AG09319 (cell line): ENCODE data around the gene PTEN.

ENCODE experiments used
- DNase-seq: peaks from one replicate; pipeline ENCODE4 v3.0.0-alpha.2; 2010; ENCODE audit warnings: low read depth; ENCODE audit errors: extremely low read depth
- CTCF ChIP-seq: IDR thresholded peaks from 2 replicates; pipeline ENCODE4 v1.5.1; 2011; ENCODE audit warnings: low read depth, mild to moderate bottlenecking, inconsistent platforms, low read length, moderate library complexity

PTEN gene

DNA sequence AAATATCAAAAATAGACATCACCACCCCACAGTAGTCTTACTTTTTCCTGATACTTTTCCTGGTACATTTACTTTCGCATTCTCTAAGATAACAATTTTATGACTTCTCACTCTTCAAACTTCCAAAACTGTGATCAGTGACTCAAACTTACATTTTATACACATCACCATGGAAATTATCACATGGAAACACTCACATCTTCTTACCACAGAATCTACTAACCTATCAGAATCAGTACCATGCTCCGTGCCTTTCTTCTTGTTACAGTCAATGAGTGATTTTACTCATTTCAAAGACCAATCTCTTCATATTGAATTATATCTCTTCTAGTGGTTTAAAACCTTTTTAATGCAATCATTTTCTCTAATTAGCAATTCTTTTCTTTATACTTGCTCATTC is 120.3 kb downstream of the PTEN start:
- no peak for TF ChIP-seq CTCF
- no peak for DNase-seq

DNA sequence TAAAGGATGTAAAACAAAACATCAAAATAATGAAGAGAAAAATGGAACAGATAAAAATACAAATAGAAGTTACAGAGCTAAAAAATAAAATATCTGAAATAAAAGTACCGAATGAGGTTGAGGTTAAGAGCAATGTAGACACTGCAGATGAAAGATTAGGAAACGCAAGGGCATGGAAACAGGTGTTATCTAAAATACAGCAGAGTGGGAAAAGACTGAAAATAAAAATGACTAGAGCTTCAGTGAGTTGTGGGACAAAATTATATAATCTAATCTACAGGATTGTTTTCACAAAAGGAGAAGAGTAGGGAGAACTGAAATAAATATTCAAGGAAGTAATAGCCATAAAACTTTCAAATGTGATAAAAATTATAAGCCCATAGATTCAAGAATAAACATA is 123.8 kb downstream of the PTEN start:
- no peak for DNase-seq
- no peak for TF ChIP-seq CTCF

DNA sequence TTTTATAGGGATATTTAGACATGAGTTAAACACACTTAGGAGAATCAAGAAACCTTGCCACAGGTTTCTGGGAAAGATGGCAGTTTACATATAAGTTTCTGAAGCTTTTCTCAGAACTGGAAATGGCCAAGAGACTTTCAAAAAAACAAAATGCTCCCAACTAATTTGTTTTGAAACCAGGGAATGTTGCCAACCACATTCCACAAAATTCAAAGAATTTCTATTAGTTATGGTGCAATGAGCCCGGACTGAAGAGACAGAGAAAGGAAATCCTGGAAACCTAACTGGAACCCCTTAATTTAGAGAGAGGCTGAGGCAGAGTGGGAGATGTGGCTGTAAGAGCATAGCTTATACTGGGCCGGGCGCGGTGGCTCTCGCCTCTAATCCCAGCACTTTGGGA is 128.5 kb downstream of the PTEN start:
- DNase-seq, result no peak
- no peak for TF ChIP-seq CTCF

- DNase-seq, result no peak
- no peak for TF ChIP-seq CTCF
Observed at GRCh38 chr10:88004451-88004850, 141.0 kb downstream of the PTEN start.

DNA sequence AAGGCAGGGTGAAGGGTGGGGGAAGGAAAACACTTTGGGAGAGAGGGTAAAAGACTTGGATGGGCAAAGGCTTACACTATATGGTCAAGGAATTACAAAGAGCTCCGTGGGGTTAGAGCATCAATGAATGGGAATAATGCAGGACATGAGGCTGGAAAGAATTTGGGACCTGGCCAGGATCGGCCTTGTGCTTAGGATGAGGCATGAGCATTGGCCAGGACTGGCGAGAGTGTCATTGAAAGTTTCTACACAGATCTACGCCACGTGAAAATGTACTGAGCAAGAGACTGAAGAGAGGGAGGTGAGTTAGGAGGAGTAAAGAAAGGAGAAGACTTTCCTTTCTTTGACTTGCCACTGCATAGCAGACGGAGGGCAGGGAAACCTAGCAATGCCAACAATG is 142.8 kb downstream of the PTEN start:
- DNase-seq, result no peak
- no peak for TF ChIP-seq CTCF

- DNase-seq, result no peak
- TF ChIP-seq CTCF, result no peak
Observed at GRCh38 chr10:88008866-88009470, 145.5 kb downstream of the PTEN start.

DNA sequence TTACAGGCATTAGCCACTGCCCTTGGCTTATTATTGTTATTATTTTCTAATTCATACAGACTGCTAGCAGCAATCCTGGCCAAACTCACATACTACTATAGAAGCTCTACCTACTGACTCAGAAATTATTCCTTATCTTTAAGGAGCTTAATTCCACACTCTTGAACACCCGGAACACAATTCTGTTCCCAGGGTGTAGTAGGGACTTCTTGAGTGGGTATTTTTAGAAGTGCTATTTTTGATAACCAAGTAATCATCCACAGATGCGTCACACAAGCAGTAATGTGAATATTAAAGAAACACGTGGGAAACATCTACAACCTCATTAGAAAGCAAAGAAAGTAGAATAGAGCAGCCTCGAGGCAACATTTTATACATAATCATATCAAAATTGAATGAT is 149.2 kb downstream of the PTEN start:
- TF ChIP-seq CTCF, result no peak
- no peak for DNase-seq
